GM12878 (cell line): ENCODE data around the gene GIT1. TPM values are rescaled to one million over a fixed set of nuclear protein-coding genes. Genes with fewer than 3 reads are reported as not detected.
A peak's percentile ranks its signal among the peaks of the same experiment; 100 is the strongest.

ENCODE experiments used
- BACH1 ChIP-seq: fragments of 450-650 bp; IDR thresholded peaks from 2 replicates; pipeline ENCODE4 v1.6.1; 2017; ENCODE audit warnings: mild to moderate bottlenecking, borderline replicate concordance
- BHLHE40 ChIP-seq, 2 experiments: fragments of 450-650 bp in 1 of 2; IDR thresholded peaks; 2 replicates each; pipeline ENCODE4 v1.6.1; 2011 to 2017; ENCODE audit warnings: low read depth in 2 of 2, borderline replicate concordance in 1 of 2, improper control_type of control experiment in 1 of 2, low read length in 1 of 2, mild to moderate bottlenecking in 1 of 2
- CHD2 ChIP-seq: IDR thresholded peaks from 2 replicates; pipeline ENCODE4 v1.6.1; 2011; ENCODE audit warnings: low read depth, low read length, improper control_type of control experiment, borderline replicate concordance
- CREB1 ChIP-seq: IDR thresholded peaks from 2 replicates; pipeline ENCODE4 v1.6.1; 2012; ENCODE audit warnings: low read depth, mild to moderate bottlenecking, inconsistent platforms
- EGR1 ChIP-seq, 2 experiments: IDR thresholded peaks; 1 replicate in 1 of 2; 2 replicates in 1 of 2; pipeline ENCODE4 v1.6.1; 2011 to 2012; ENCODE audit warnings: low read depth in 2 of 2, low read length in 2 of 2, borderline replicate concordance in 1 of 2, mild to moderate bottlenecking in 1 of 2, moderate library complexity in 1 of 2
- ESRRA ChIP-seq: IDR thresholded peaks from 2 replicates; pipeline ENCODE4 v1.6.1; 2012; ENCODE audit warnings: mild to moderate bottlenecking, low read length, improper control_type of control experiment
- GATAD2B ChIP-seq: fragments of 450-650 bp; conservative IDR thresholded peaks from 2 replicates; pipeline ENCODE4 v1.6.1; 2017; ENCODE audit warnings: low read depth, mild to moderate bottlenecking, moderate library complexity
- JUND ChIP-seq: IDR thresholded peaks from 2 replicates; pipeline ENCODE4 v1.6.1; 2012; ENCODE audit warnings: low read depth, mild to moderate bottlenecking, low read length, improper control_type of control experiment, moderate library complexity
- LARP7 ChIP-seq: fragments of 450-650 bp; IDR thresholded peaks from 2 replicates; pipeline ENCODE4 v1.6.1; 2017; ENCODE audit warnings: mild to moderate bottlenecking
- NR2C2 ChIP-seq: IDR thresholded peaks from 2 replicates; pipeline ENCODE4 v1.6.1; 2011; ENCODE audit warnings: borderline replicate concordance, low read depth; ENCODE audit not compliant: control insufficient read depth, insufficient read length
- RBBP5 ChIP-seq: fragments of 200-600 bp; sonication (generic); conservative IDR thresholded peaks from 2 replicates; pipeline ENCODE4 v1.6.1; 2016
- RUNX3 ChIP-seq: IDR thresholded peaks from 2 replicates; pipeline ENCODE4 v1.6.1; 2012; ENCODE audit warnings: low read length, inconsistent platforms
- SPI1 ChIP-seq: IDR thresholded peaks from 2 replicates; pipeline ENCODE4 v1.6.1; 2011; ENCODE audit warnings: low read depth, mild to moderate bottlenecking, low read length, moderate library complexity, borderline replicate concordance; ENCODE audit not compliant: insufficient read depth
- SREBF2 ChIP-seq: IDR thresholded peaks from 2 replicates; pipeline ENCODE4 v1.6.1; 2012; ENCODE audit warnings: mild to moderate bottlenecking, low read length
- SUPT20H ChIP-seq: IDR thresholded peaks from 2 replicates; pipeline ENCODE4 v1.6.1; 2011; ENCODE audit warnings: low read depth, mild to moderate bottlenecking, low read length, moderate library complexity, borderline replicate concordance; ENCODE audit not compliant: control insufficient read depth
- TARDBP ChIP-seq: IDR thresholded peaks from 2 replicates; pipeline ENCODE4 v1.6.1; 2016; ENCODE audit warnings: borderline replicate concordance
- TCF3 ChIP-seq: IDR thresholded peaks from 2 replicates; pipeline ENCODE4 v1.6.1; 2012; ENCODE audit warnings: low read depth, mild to moderate bottlenecking, low read length, borderline replicate concordance; ENCODE audit not compliant: insufficient read depth
- YBX1 ChIP-seq: fragments of 450-650 bp; IDR thresholded peaks from 2 replicates; pipeline ENCODE4 v1.6.1; 2016; ENCODE audit warnings: antibody characterized with exemption
- ZNF384 ChIP-seq: IDR thresholded peaks from 2 replicates; pipeline ENCODE4 v1.6.1; 2012; ENCODE audit warnings: low read depth, mild to moderate bottlenecking, low read length, improper control_type of control experiment, borderline replicate concordance
- ZNF622 ChIP-seq: fragments of 450-650 bp; IDR thresholded peaks from 2 replicates; pipeline ENCODE4 v1.6.1; 2017; ENCODE audit warnings: mild to moderate bottlenecking, inconsistent platforms
- polyA plus RNA-seq, 11 experiments: library from polyadenylated mRNA; depleted of rRNA in 4 of 11; unstranded in 6 of 11; stranded (reverse) in 5 of 11; fragments of >200 nt; fragmentation: Nextera tagmentation in 4 of 11; fragmentation: Illumina TruSeq in 1 of 11; extraction: Ambion mirVana in 4 of 11; extraction: Trizol in 1 of 11; gene quantifications; 1 replicate in 1 of 11; 2 replicates in 10 of 11; pipeline versions ENCODE4 v1.2.1 to v1.2.3, GENCODE V29; 2011 to 2016; ENCODE audit warnings: inconsistent platforms in 2 of 11, missing spikeins in 2 of 11, low read depth in 1 of 11
- total RNA-seq, 4 experiments: library from RNA; depleted of rRNA in 3 of 4; stranded (reverse); fragments of >200 nt in 3 of 4; fragmentation: Illumina TruSeq in 1 of 4; extraction: Trizol in 1 of 4; gene quantifications; 2 replicates each; pipeline versions ENCODE4 v1.2.1 to v1.2.3, GENCODE V29; 2013 to 2021
- TF ChIP-seq, protein P1 (sequence below): fragments of 450-650 bp; IDR thresholded peaks from 2 replicates; pipeline ENCODE4 v1.6.1; 2016; ENCODE audit warnings: mild to moderate bottlenecking
- TF ChIP-seq, protein P2 (sequence below): IDR thresholded peaks from 2 replicates; pipeline ENCODE4 v1.6.1; 2012; ENCODE audit warnings: mild to moderate bottlenecking, low read depth, low read length

GIT1 gene
- total and polyA plus RNA-seq, 10 of the 15 experiments (the other 5 are each of a cell fraction or from before 2014, with no cell fraction given): 0.24 to 45.3 (median 20.9) TPM

DNA sequence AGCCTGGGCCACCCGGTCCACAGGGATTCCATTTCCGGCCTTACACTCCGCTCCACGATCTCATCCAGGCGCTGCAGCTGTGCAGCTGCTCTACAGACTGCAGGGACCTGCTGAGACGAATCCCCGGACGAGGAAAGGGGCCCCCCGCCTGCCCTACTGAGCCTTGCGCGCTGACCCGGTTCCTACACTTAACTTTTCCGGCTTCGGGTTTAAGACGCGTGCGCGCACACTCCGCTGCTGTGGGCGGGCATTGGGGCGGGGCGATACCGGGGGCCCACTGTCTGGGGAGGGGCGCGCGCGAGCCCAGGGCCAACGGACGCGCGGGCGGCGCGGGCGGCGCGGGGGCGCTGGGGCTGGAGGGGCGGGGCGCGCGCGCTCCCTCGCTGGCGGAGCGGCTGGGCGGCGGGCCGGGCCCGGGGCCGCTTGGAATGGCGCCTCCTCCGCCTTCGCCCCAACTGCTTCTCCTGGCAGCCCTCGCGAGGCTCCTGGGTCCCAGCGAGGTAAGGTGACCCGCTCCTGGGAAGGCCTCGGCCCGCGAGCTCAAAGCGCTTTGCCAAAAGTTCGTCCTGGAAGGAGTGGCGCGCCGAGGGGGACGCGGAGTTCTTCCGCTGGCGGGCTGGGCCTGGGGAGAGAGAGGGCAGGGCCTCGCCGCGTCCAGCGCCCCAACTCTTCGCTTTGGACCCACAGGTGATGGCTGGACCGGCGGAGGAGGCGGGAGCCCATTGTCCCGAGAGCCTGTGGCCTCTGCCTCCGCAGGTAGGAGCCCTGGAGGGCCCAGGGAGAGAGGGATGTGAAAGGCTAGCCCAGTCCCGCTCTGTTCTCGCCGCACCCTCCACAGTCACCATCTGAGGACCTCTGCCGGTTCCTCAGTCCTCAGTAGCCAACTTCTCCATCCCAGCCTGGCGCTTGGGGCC is 20.9 kb downstream of the GIT1 start, which contains the start of gene TP53I13 (continued):
- TF ChIP-seq JUND: no peak
- no peak for TF ChIP-seq TCF3
- TF ChIP-seq TARDBP: no peak
- TF ChIP-seq BHLHE40 (IDR thresholded peaks at IDR 0.05; ENCODE audit: borderline replicate concordance in 1 of 2, low read depth in 2 of 2, low read length in 1 of 2): peak in 1 of 2 experiments; percentile 60; a peak in 1 of 4 replicates
- TF ChIP-seq RUNX3: no peak
- TF ChIP-seq ZNF622: no peak
- no peak for TF ChIP-seq ZNF384
- TF ChIP-seq ESRRA: no peak
- TF ChIP-seq, protein P1, sequence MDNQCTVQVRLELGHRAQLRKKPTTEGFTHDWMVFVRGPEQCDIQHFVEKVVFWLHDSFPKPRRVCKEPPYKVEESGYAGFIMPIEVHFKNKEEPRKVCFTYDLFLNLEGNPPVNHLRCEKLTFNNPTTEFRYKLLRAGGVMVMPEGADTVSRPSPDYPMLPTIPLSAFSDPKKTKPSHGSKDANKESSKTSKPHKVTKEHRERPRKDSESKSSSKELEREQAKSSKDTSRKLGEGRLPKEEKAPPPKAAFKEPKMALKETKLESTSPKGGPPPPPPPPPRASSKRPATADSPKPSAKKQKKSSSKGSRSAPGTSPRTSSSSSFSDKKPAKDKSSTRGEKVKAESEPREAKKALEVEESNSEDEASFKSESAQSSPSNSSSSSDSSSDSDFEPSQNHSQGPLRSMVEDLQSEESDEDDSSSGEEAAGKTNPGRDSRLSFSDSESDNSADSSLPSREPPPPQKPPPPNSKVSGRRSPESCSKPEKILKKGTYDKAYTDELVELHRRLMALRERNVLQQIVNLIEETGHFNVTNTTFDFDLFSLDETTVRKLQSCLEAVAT: no peak
- TF ChIP-seq NR2C2: no peak
- peak; percentile 36; the same call in 1 of the 2 replicates for TF ChIP-seq LARP7
- TF ChIP-seq GATAD2B: peak; percentile 42; the same call in 1 of the 2 replicates
- no peak for TF ChIP-seq RBBP5
- no peak for TF ChIP-seq SUPT20H
- peak in 1 of 2 experiments; percentile 65; a peak in 1 of 3 replicates for TF ChIP-seq EGR1 (IDR thresholded peaks at IDR 0.05; ENCODE audit: borderline replicate concordance in 1 of 2, low read depth in 2 of 2, low read length in 2 of 2)
- TF ChIP-seq SPI1: no peak
- TF ChIP-seq, protein P2, sequence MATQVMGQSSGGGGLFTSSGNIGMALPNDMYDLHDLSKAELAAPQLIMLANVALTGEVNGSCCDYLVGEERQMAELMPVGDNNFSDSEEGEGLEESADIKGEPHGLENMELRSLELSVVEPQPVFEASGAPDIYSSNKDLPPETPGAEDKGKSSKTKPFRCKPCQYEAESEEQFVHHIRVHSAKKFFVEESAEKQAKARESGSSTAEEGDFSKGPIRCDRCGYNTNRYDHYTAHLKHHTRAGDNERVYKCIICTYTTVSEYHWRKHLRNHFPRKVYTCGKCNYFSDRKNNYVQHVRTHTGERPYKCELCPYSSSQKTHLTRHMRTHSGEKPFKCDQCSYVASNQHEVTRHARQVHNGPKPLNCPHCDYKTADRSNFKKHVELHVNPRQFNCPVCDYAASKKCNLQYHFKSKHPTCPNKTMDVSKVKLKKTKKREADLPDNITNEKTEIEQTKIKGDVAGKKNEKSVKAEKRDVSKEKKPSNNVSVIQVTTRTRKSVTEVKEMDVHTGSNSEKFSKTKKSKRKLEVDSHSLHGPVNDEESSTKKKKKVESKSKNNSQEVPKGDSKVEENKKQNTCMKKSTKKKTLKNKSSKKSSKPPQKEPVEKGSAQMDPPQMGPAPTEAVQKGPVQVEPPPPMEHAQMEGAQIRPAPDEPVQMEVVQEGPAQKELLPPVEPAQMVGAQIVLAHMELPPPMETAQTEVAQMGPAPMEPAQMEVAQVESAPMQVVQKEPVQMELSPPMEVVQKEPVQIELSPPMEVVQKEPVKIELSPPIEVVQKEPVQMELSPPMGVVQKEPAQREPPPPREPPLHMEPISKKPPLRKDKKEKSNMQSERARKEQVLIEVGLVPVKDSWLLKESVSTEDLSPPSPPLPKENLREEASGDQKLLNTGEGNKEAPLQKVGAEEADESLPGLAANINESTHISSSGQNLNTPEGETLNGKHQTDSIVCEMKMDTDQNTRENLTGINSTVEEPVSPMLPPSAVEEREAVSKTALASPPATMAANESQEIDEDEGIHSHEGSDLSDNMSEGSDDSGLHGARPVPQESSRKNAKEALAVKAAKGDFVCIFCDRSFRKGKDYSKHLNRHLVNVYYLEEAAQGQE: no peak
- TF ChIP-seq CREB1: 0 out of 2 replicates have a peak, but pooled peaks have one; percentile 17
- no peak for TF ChIP-seq CHD2
- no peak for TF ChIP-seq SREBF2
- TF ChIP-seq YBX1: no peak
- no peak for TF ChIP-seq BACH1
